ENCODE measurements around the gene LGI1. TPM values are rescaled to one million over a fixed set of nuclear protein-coding genes. Genes with fewer than 3 reads are reported as not detected.

LGI1 gene
- polyA plus RNA-seq, 1 donor from 2014 or later = 2.1 TPM

- no peaks in the 10 kb centered on the region for H3K27me3 ChIP-seq (ENCODE audit: insufficient read depth, low read depth, low read length)
- no peaks in the 10 kb centered on the region for H3K9me3 ChIP-seq (ENCODE audit: low read length)
- no peaks in the 10 kb centered on the region for H3F3A ChIP-seq (ENCODE audit: insufficient read depth, low read length, poor library complexity, severe bottlenecking)
- H2AFZ ChIP-seq (ENCODE audit: low read depth, low read length) = no peak overlapping the region
- no peak overlapping the region for H3K4me2 ChIP-seq (ENCODE audit: low read length)
- H3K4me3 ChIP-seq (ENCODE audit: low read length) = no peak overlapping the region
- H3K36me3 ChIP-seq (ENCODE audit: insufficient read depth, low read length) = no peaks in the 10 kb centered on the region
- H4K20me1 ChIP-seq (ENCODE audit: insufficient read depth) = no peaks in the 10 kb centered on the region
- H3K79me2 ChIP-seq (replicated peaks; ENCODE audit: insufficient read depth, low read length) = no peaks in the 10 kb centered on the region
- no peak overlapping the region for H3K27ac ChIP-seq (ENCODE audit: low read length)
- no peak overlapping the region for H3K9ac ChIP-seq (ENCODE audit: low read length)
- TF ChIP-seq, protein P1, sequence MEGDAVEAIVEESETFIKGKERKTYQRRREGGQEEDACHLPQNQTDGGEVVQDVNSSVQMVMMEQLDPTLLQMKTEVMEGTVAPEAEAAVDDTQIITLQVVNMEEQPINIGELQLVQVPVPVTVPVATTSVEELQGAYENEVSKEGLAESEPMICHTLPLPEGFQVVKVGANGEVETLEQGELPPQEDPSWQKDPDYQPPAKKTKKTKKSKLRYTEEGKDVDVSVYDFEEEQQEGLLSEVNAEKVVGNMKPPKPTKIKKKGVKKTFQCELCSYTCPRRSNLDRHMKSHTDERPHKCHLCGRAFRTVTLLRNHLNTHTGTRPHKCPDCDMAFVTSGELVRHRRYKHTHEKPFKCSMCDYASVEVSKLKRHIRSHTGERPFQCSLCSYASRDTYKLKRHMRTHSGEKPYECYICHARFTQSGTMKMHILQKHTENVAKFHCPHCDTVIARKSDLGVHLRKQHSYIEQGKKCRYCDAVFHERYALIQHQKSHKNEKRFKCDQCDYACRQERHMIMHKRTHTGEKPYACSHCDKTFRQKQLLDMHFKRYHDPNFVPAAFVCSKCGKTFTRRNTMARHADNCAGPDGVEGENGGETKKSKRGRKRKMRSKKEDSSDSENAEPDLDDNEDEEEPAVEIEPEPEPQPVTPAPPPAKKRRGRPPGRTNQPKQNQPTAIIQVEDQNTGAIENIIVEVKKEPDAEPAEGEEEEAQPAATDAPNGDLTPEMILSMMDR (IDR thresholded peaks at IDR 0.05; ENCODE audit: poor library complexity, severe bottlenecking) = no peak
- TF ChIP-seq TAF1 (IDR thresholded peaks at IDR 0.05; ENCODE audit: low read depth) = no peak
- TF ChIP-seq RAD21 (conservative IDR thresholded peaks at IDR 0.05) = no peak
- no peak for TF ChIP-seq MXI1 (conservative IDR thresholded peaks at IDR 0.05; ENCODE audit: poor library complexity, severe bottlenecking)
- no peaks in the 10 kb centered on the region for H3K9me2 ChIP-seq (ENCODE audit: insufficient read depth, low read length)
These were observed 26.3 kb downstream of the LGI1 start for GRCh38 chr10:93784059-93784458.

DNA sequence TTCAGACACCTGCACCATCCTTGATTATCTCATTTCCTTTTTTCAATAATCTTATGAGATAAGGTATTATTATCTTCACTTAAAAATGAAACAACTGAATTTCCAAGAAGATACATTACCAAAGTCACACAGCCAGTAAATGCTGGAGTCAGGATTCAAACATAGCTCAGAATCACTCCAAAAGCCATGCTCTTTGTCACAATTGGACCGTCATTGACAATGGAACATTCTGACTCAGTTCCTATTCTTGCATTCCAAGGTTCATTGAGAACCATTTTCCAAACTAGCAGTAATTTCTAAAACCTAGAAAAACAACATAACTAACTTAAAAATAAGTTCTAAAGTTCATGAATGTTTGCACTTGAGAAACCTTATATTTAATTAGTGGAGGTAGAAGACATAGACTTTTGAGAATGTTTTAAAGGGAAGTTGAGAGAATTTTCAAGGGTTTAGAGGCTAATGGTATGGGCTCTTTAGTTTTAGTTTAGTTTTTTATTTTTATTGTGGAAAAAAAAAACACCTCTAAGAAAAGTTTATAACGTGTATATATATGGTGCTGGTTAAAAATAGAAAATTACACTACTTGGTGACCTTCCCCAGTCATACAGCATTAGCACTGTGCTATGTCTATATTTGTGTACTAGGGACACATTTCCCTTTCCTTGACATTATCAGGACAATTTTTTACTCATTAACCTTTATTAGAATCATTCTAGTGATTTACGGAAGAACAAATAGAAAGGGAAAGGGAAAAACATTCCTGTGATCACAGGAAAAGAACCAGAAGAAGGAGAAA, 30.9 kb downstream of the LGI1 start:
- Histone ChIP-seq H3K27me3 (ENCODE audit: insufficient read depth, low read depth, low read length) (no peaks in the 10 kb centered on the region), H3K9me3 (ENCODE audit: low read length) (no peaks in the 10 kb centered on the region), H3K9ac (ENCODE audit: low read length) (no peak overlapping the region), H3K36me3 (ENCODE audit: insufficient read depth, low read length) (no peaks in the 10 kb centered on the region), H3K9me2 (ENCODE audit: insufficient read depth, low read length) (no peaks in the 10 kb centered on the region), H2AFZ (ENCODE audit: low read depth, low read length) (no peak overlapping the region), H3K4me3 (ENCODE audit: low read length) (no peak overlapping the region), H3F3A (ENCODE audit: insufficient read depth, low read length, poor library complexity, severe bottlenecking) (no peaks in the 10 kb centered on the region), H3K79me2 (replicated peaks; ENCODE audit: insufficient read depth, low read length) (no peaks in the 10 kb centered on the region), H4K20me1 (ENCODE audit: insufficient read depth) (no peaks in the 10 kb centered on the region), H3K4me2 (ENCODE audit: low read length) (no peak overlapping the region), H3K27ac (ENCODE audit: low read length) (no peak overlapping the region)
- TF ChIP-seq MXI1 (conservative IDR thresholded peaks at IDR 0.05; ENCODE audit: poor library complexity, severe bottlenecking) (no peak), EP300 (conservative IDR thresholded peaks at IDR 0.05; ENCODE audit: poor library complexity, severe bottlenecking) (no peak), REST (IDR thresholded peaks at IDR 0.05; ENCODE audit: borderline replicate concordance) (no peak), EZH2 (IDR thresholded peaks at IDR 0.05; ENCODE audit: borderline replicate concordance, insufficient read depth, low read length, poor library complexity, severe bottlenecking) (no peak), TAF1 (IDR thresholded peaks at IDR 0.05; ENCODE audit: low read depth) (no peak), POLR2AphosphoS5 (IDR thresholded peaks at IDR 0.05) (no peak), RAD21 (conservative IDR thresholded peaks at IDR 0.05) (no peak), SMC3 (conservative IDR thresholded peaks at IDR 0.05; ENCODE audit: poor library complexity) (no peak)
- TF ChIP-seq, protein P1 (IDR thresholded peaks at IDR 0.05; ENCODE audit: poor library complexity, severe bottlenecking) = no peak
